Vagina (tissue), 2 donors: ENCODE measurements around the gene PRXL2A.

Experiments used
- POLR2AphosphoS5 ChIP-seq, 2 donors: sonication (generic); formaldehyde crosslinking; IDR thresholded peaks; one replicate each; pipeline ENCODE4 v1.9.0; 2017; ENCODE audit warnings: antibody characterized with exemption in 2 of 2, mild to moderate bottlenecking in 2 of 2, low read depth in 1 of 2; ENCODE audit not compliant: insufficient read depth in 1 of 2
- TF ChIP-seq, protein P1 (sequence below), 3 experiments: fragments of 450-650 bp in 2 of 3; fragments of 200-600 bp in 1 of 3; sonication (generic) in 1 of 3; IDR thresholded peaks; one replicate each; pipeline ENCODE4 v1.5.1; 2017 to 2019; ENCODE audit warnings: antibody characterized with exemption in 3 of 3, mild to moderate bottlenecking in 2 of 3, moderate library complexity in 2 of 3

GRCh38 chr10:80382989-80383388 lies 25.4 kb upstream of the PRXL2A start:
- TF ChIP-seq, protein P1, sequence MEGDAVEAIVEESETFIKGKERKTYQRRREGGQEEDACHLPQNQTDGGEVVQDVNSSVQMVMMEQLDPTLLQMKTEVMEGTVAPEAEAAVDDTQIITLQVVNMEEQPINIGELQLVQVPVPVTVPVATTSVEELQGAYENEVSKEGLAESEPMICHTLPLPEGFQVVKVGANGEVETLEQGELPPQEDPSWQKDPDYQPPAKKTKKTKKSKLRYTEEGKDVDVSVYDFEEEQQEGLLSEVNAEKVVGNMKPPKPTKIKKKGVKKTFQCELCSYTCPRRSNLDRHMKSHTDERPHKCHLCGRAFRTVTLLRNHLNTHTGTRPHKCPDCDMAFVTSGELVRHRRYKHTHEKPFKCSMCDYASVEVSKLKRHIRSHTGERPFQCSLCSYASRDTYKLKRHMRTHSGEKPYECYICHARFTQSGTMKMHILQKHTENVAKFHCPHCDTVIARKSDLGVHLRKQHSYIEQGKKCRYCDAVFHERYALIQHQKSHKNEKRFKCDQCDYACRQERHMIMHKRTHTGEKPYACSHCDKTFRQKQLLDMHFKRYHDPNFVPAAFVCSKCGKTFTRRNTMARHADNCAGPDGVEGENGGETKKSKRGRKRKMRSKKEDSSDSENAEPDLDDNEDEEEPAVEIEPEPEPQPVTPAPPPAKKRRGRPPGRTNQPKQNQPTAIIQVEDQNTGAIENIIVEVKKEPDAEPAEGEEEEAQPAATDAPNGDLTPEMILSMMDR (IDR thresholded peaks at IDR 0.05): peak; percentile 45 to 62 (median 61)
- no peak for TF ChIP-seq POLR2AphosphoS5 (IDR thresholded peaks at IDR 0.05; ENCODE audit: insufficient read depth in 1 of 2, low read depth in 1 of 2)
